ENCODE results near the gene ADTRP. TPM values are rescaled to one million over a fixed set of nuclear protein-coding genes. Genes with fewer than 3 reads are reported as not detected.

The ADTRP gene
- total RNA-seq, 3 donors from 2014 or later, result 0.48 to 2.9 (median 2.6) TPM

GRCh38 chr6:11669696-11670095 is 108.9 kb downstream of the ADTRP start:
- Histone ChIP-seq H3K9me3 (no peaks in the 10 kb centered on the region), H3K4me3 (no peak overlapping the region), H3K27me3 (no peaks in the 10 kb centered on the region), H3K4me1 (no peaks in the 10 kb centered on the region), H3K27ac (no peak overlapping the region), H3K36me3 (no peaks in the 10 kb centered on the region)
- intact Hi-C loops (cut with DNase I; ENCODE audit: low total_unique reads), result no loop called here
- no peak for TF ChIP-seq POLR2A (IDR thresholded peaks at IDR 0.05)
- no peak for TF ChIP-seq CTCF (IDR thresholded peaks at IDR 0.05)
- TF ChIP-seq POLR2AphosphoS5 (IDR thresholded peaks at IDR 0.05), result no peak
- DNase-seq (ENCODE audit: low spot score in 2 of 2), result no peak

- Histone ChIP-seq H3K27me3 (no peaks in the 10 kb centered on the region), H3K27ac (no peak overlapping the region), H3K9me3 (no peaks in the 10 kb centered on the region), H3K36me3 (no peaks in the 10 kb centered on the region), H3K4me1 (no peaks in the 10 kb centered on the region), H3K4me3 (no peak overlapping the region)
- DNase-seq (ENCODE audit: low spot score in 2 of 2), result no peak
- intact Hi-C loops (cut with DNase I; ENCODE audit: low total_unique reads), result no loop called here
- TF ChIP-seq CTCF (IDR thresholded peaks at IDR 0.05) (no peak), POLR2A (IDR thresholded peaks at IDR 0.05) (no peak), POLR2AphosphoS5 (IDR thresholded peaks at IDR 0.05) (no peak)
These were observed 110.1 kb downstream of the ADTRP start for GRCh38 chr6:11668455-11668854.

- no peak for TF ChIP-seq POLR2A (IDR thresholded peaks at IDR 0.05)
- TF ChIP-seq CTCF (IDR thresholded peaks at IDR 0.05), result no peak
- TF ChIP-seq POLR2AphosphoS5 (IDR thresholded peaks at IDR 0.05), result no peak
- H3K4me1 ChIP-seq, result no peaks in the 10 kb centered on the region
- H3K9me3 ChIP-seq, result no peaks in the 10 kb centered on the region
- H3K4me3 ChIP-seq, result no peak overlapping the region
- no peak overlapping the region for H3K27ac ChIP-seq
- no peaks in the 10 kb centered on the region for H3K27me3 ChIP-seq
- no peaks in the 10 kb centered on the region for H3K36me3 ChIP-seq
- intact Hi-C loops (cut with DNase I; ENCODE audit: low total_unique reads), result no loop called here
- DNase-seq (ENCODE audit: low spot score in 2 of 2), result no peak
These were observed 110.7 kb downstream of the ADTRP start for GRCh38 chr6:11667876-11668275.

- H3K36me3 ChIP-seq, result no peaks in the 10 kb centered on the region
- DNase-seq (ENCODE audit: low spot score in 2 of 2), result no peak
- H3K4me3 ChIP-seq, result no peak overlapping the region
- no peak overlapping the region for H3K27ac ChIP-seq
- H3K9me3 ChIP-seq, result no peaks in the 10 kb centered on the region
- TF ChIP-seq CTCF (IDR thresholded peaks at IDR 0.05), result no peak
- TF ChIP-seq POLR2AphosphoS5 (IDR thresholded peaks at IDR 0.05), result no peak
- no peak for TF ChIP-seq POLR2A (IDR thresholded peaks at IDR 0.05)
- no peaks in the 10 kb centered on the region for H3K27me3 ChIP-seq
- intact Hi-C loops (cut with DNase I; ENCODE audit: low total_unique reads), result no loop called here
- no peaks in the 10 kb centered on the region for H3K4me1 ChIP-seq
These were observed 112.8 kb downstream of the ADTRP start for GRCh38 chr6:11665604-11666326.

Other genes starting within 250 kb of the ADTRP start
- gene TMEM170B, start 241.1 kb downstream of the ADTRP start, total RNA-seq, result 10 to 100 TPM in 1 of 3 donors, 1 to 10 TPM in 2; 4.9 to 15.2 (median 5.6) TPM
- gene HIVEP1, start 233.5 kb upstream of the ADTRP start, total RNA-seq, result 10 to 100 TPM; 24.8 to 41.3 (median 27.2) TPM